Esophagus (tissue), 2 donors: ENCODE results near the gene HOXC10. TPM values are rescaled to one million over a fixed set of nuclear protein-coding genes. Genes with fewer than 3 reads are reported as not detected.

Experiments used
- H3K27ac ChIP-seq, 2 donors: one replicate each; pipeline ENCODE4 v1.5.1; 2013; ENCODE audit warnings: low read depth in 2 of 2, mild to moderate bottlenecking in 2 of 2, inconsistent platforms in 1 of 2, low read length in 1 of 2, moderate library complexity in 1 of 2
- H3K27me3 ChIP-seq, 2 donors: one replicate each; pipeline ENCODE4 v1.6.1; 2013; ENCODE audit warnings: low read length in 2 of 2, control low read depth in 1 of 2, mild to moderate bottlenecking in 1 of 2; ENCODE audit not compliant: insufficient read depth in 2 of 2, control insufficient read depth in 1 of 2
- H3K36me3 ChIP-seq, 2 donors: one replicate each; pipeline ENCODE4 v1.6.1; 2013; ENCODE audit warnings: low read length in 1 of 2; ENCODE audit not compliant: control insufficient read depth in 2 of 2, insufficient read depth in 2 of 2
- H3K4me1 ChIP-seq, 2 donors: one replicate each; pipeline ENCODE4 v1.6.1; 2013; ENCODE audit warnings: low read length in 1 of 2; ENCODE audit not compliant: control insufficient read depth in 2 of 2, insufficient read depth in 2 of 2
- H3K4me3 ChIP-seq, 2 donors: one replicate each; pipeline ENCODE4 v1.5.1; 2013; ENCODE audit warnings: low read length in 2 of 2, mild to moderate bottlenecking in 2 of 2, low read depth in 1 of 2, moderate library complexity in 1 of 2
- H3K9me3 ChIP-seq, 2 donors: one replicate each; pipeline ENCODE4 v1.6.1; 2013; ENCODE audit warnings: mild to moderate bottlenecking in 2 of 2, low read depth in 1 of 2, low read length in 1 of 2, moderate library complexity in 1 of 2; ENCODE audit not compliant: control insufficient read depth in 2 of 2, insufficient read depth in 1 of 2
- WGBS, 2 donors: extraction: QIAGEN DNeasy Blood & Tissue Kit; methylation state at CpG; one replicate each; pipeline ENCODE4 v1.1.7; 2013; 5-methylcytosine and 5-hydroxymethylcytosine counted together
- polyA plus RNA-seq, 2 donors: library from polyadenylated mRNA; stranded (reverse); fragments of 200-250 nt; gene quantifications; one replicate each; pipeline ENCODE4 v1.2.3, GENCODE V29; 2013
- donor health status: healthy with polysubstance abuse.
- donor health status: Bipolar disorder and iron deficiency.

The HOXC10 gene
- polyA plus RNA-seq, 2 donors: 0.02 to 0.04 TPM

GRCh38 chr12:53971129-53971528 lies 13.8 kb upstream of the HOXC10 start:
- H3K4me1 ChIP-seq: peaks cover 6 to 9% of the 10 kb centered on the region in 2 donors
- H3K27ac ChIP-seq: no peak overlapping the region
- H3K27me3 ChIP-seq: peaks cover 14 to 43% of the 10 kb centered on the region in 2 donors
- H3K4me3 ChIP-seq: no peak overlapping the region
- 69 to 72% methylated on average over 3 of the region's 3 CpGs for WGBS, 2 donors
- H3K9me3 ChIP-seq: peaks cover 0 to 3% of the 10 kb centered on the region in 2 donors
- H3K36me3 ChIP-seq: no peaks in the 10 kb centered on the region

- Histone ChIP-seq H3K27ac (no peak overlapping the region), H3K4me1 (peaks cover 6 to 9% of the 10 kb centered on the region in 2 donors), H3K27me3 (peaks cover 14 to 38% of the 10 kb centered on the region in 2 donors), H3K4me3 (no peak overlapping the region), H3K9me3 (peaks cover 0 to 3% of the 10 kb centered on the region in 2 donors), H3K36me3 (no peaks in the 10 kb centered on the region)
- WGBS, 2 donors: 40 to 50% methylated on average over 2 of the region's 2 CpGs
Observed at GRCh38 chr12:53971686-53972085, 13.3 kb upstream of the HOXC10 start.

- Histone ChIP-seq H3K27ac (no peak overlapping the region), H3K4me3 (no peak overlapping the region), H3K27me3 (peaks cover 15 to 38% of the 10 kb centered on the region in 2 donors), H3K4me1 (peaks cover 6 to 9% of the 10 kb centered on the region in 2 donors), H3K36me3 (no peaks in the 10 kb centered on the region), H3K9me3 (peaks cover 0 to 3% of the 10 kb centered on the region in 2 donors)
- WGBS, 2 donors: 24% methylated on average over 9 of the region's 9 CpGs
Observed at GRCh38 chr12:53972152-53972702, 12.7 kb upstream of the HOXC10 start.

- peaks cover 12 to 38% of the 10 kb centered on the region in 2 donors for H3K27me3 ChIP-seq
- WGBS, 2 donors: 10 to 13% methylated on average over 21 of the region's 21 CpGs
- H3K36me3 ChIP-seq: no peaks in the 10 kb centered on the region
- no peak within 1 kb of the TSS for H3K27ac ChIP-seq
- H3K4me1 ChIP-seq: peaks cover 6 to 9% of the 10 kb centered on the region in 2 donors
- H3K9me3 ChIP-seq: peaks cover 0 to 3% of the 10 kb centered on the region in 2 donors
- peak within 1 kb of the TSS in 1 of 2 donors; percentile 38 for H3K4me3 ChIP-seq
Observed at GRCh38 chr12:53972722-53973235, 12.2 kb upstream of the HOXC10 start, which contains the start of gene HOXC11. TSS of gene HOXC11 (plus strand) at chr12:53973126. CDS start at chr12:53973242, 116 bp downstream.

- no peak overlapping the region for H3K27ac ChIP-seq
- peak overlapping the region in 1 of 2 donors; percentile 38 for H3K4me3 ChIP-seq
- peaks cover 0 to 3% of the 10 kb centered on the region in 2 donors for H3K9me3 ChIP-seq
- peaks cover 9 to 33% of the 10 kb centered on the region in 2 donors for H3K27me3 ChIP-seq
- peaks cover 6 to 9% of the 10 kb centered on the region in 2 donors for H3K4me1 ChIP-seq
- no peaks in the 10 kb centered on the region for H3K36me3 ChIP-seq
- 6% methylated on average over 70 to 71 of the region's 71 CpGs for WGBS, 2 donors
Observed at GRCh38 chr12:53973236-53974042, 11.5 kb upstream of the HOXC10 start.

GRCh38 chr12:53974084-53975063 lies 10.6 kb upstream of the HOXC10 start, which contains the start of gene HOTAIR:
TSS of gene HOTAIR (minus strand) at chr12:53974954.
- peaks cover 6 to 9% of the 10 kb centered on the region in 2 donors for H3K4me1 ChIP-seq
- H3K27ac ChIP-seq: no peak within 1 kb of the TSS
- peaks cover 0 to 3% of the 10 kb centered on the region in 2 donors for H3K9me3 ChIP-seq
- no peaks in the 10 kb centered on the region for H3K36me3 ChIP-seq
- peaks cover 5 to 31% of the 10 kb centered on the region in 2 donors for H3K27me3 ChIP-seq
- WGBS, 2 donors: 3 to 4% methylated on average over 53 to 63 of the region's 63 CpGs
- H3K4me3 ChIP-seq: peak within 1 kb of the TSS; percentile 27 to 38

GRCh38 chr12:53975064-53975471 lies 9.9 kb upstream of the HOXC10 start:
- Histone ChIP-seq H3K27me3 (peaks cover 10 to 37% of the 10 kb centered on the region in 2 donors), H3K36me3 (no peaks in the 10 kb centered on the region), H3K27ac (no peak overlapping the region), H3K4me1 (peaks cover 6 to 9% of the 10 kb centered on the region in 2 donors), H3K9me3 (peaks cover 0 to 3% of the 10 kb centered on the region in 2 donors), H3K4me3 (peak overlapping the region in 1 of 2 donors; percentile 38)
- 2 to 3% methylated on average over 25 of the region's 25 CpGs for WGBS, 2 donors

- Histone ChIP-seq H3K4me3 (peak overlapping the region in 1 of 2 donors; percentile 9), H3K27me3 (peaks cover 10 to 40% of the 10 kb centered on the region in 2 donors), H3K4me1 (peaks cover 6 to 9% of the 10 kb centered on the region in 2 donors), H3K9me3 (peaks cover 0 to 3% of the 10 kb centered on the region in 2 donors), H3K36me3 (no peaks in the 10 kb centered on the region), H3K27ac (no peak overlapping the region)
- WGBS, 2 donors: 11 to 15% methylated on average over 31 of the region's 31 CpGs
Observed at GRCh38 chr12:53975479-53976152, 9.3 kb upstream of the HOXC10 start.
